ENCODE results near the gene CCM2. TPM values are rescaled to one million over a fixed set of nuclear protein-coding genes. Genes with fewer than 3 reads are reported as not detected.

The CCM2 gene
- polyA plus RNA-seq, 1 donor from 2014 or later: 25.8 TPM

DNA sequence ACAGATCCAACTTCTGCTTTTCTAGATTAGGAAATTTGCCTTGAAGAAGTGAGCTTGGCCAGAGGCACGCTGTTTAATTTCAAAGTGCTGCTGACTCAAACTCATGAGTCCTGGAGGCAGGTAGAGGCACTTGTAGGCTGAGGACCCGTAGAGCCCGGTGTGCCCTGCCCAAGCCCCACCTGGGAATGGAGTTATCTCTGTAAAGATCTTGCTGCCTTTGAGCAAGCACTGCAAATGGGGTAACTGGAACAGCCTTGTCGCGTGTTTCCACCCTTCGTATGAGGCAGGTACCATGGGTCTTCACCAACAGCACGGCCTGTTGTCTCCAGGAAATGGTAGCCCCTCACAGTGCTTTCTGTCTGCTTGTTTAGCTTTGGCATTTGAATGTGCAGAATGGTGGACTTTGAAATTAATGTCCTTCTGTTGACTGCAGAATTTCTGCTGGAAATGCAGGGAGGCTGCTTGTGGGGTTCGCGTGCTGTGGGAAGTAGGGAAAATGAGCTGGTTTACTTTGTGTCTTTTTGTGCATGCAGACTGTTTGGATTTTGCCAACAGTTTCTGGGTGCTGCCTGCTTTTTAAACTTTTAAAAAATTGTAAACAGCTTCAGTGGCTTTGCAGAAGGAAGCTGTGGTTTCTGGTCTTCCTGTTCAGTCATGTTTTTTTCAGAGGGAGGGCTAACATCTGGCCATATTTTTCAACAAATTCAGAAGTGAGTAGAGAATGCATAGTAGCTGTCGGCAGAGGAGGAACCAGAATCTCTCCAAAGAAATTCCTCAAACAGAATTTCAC lies 27.2 kb downstream of the CCM2 start:
- no peak overlapping the region for H3K4me2 ChIP-seq (ENCODE audit: low read length)
- no peak overlapping the region for H2AFZ ChIP-seq (ENCODE audit: low read depth, low read length)
- no peaks in the 10 kb centered on the region for H4K20me1 ChIP-seq (ENCODE audit: insufficient read depth)
- no peaks in the 10 kb centered on the region for H3K27me3 ChIP-seq (ENCODE audit: insufficient read depth, low read depth, low read length)
- TF ChIP-seq EP300 (conservative IDR thresholded peaks at IDR 0.05; ENCODE audit: poor library complexity, severe bottlenecking) (no peak), RAD21 (conservative IDR thresholded peaks at IDR 0.05) (no peak), POLR2AphosphoS5 (IDR thresholded peaks at IDR 0.05) (no peak), MXI1 (conservative IDR thresholded peaks at IDR 0.05; ENCODE audit: poor library complexity, severe bottlenecking) (no peak)
- TF ChIP-seq, protein P1, sequence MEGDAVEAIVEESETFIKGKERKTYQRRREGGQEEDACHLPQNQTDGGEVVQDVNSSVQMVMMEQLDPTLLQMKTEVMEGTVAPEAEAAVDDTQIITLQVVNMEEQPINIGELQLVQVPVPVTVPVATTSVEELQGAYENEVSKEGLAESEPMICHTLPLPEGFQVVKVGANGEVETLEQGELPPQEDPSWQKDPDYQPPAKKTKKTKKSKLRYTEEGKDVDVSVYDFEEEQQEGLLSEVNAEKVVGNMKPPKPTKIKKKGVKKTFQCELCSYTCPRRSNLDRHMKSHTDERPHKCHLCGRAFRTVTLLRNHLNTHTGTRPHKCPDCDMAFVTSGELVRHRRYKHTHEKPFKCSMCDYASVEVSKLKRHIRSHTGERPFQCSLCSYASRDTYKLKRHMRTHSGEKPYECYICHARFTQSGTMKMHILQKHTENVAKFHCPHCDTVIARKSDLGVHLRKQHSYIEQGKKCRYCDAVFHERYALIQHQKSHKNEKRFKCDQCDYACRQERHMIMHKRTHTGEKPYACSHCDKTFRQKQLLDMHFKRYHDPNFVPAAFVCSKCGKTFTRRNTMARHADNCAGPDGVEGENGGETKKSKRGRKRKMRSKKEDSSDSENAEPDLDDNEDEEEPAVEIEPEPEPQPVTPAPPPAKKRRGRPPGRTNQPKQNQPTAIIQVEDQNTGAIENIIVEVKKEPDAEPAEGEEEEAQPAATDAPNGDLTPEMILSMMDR (IDR thresholded peaks at IDR 0.05; ENCODE audit: poor library complexity, severe bottlenecking): no peak
- H3K36me3 ChIP-seq (ENCODE audit: insufficient read depth, low read length): no peaks in the 10 kb centered on the region
- no peak overlapping the region for H3K9ac ChIP-seq (ENCODE audit: low read length)
- no peaks in the 10 kb centered on the region for H3K9me2 ChIP-seq (ENCODE audit: insufficient read depth, low read length)
- H3K9me3 ChIP-seq (ENCODE audit: low read length): no peaks in the 10 kb centered on the region
- H3K79me2 ChIP-seq (replicated peaks; ENCODE audit: insufficient read depth, low read length): peaks cover 2% of the 10 kb centered on the region
- no peak overlapping the region for H3K4me3 ChIP-seq (ENCODE audit: low read length)
- H3K27ac ChIP-seq (ENCODE audit: low read length): no peak overlapping the region
- H3F3A ChIP-seq (ENCODE audit: insufficient read depth, low read length, poor library complexity, severe bottlenecking): no peaks in the 10 kb centered on the region

DNA sequence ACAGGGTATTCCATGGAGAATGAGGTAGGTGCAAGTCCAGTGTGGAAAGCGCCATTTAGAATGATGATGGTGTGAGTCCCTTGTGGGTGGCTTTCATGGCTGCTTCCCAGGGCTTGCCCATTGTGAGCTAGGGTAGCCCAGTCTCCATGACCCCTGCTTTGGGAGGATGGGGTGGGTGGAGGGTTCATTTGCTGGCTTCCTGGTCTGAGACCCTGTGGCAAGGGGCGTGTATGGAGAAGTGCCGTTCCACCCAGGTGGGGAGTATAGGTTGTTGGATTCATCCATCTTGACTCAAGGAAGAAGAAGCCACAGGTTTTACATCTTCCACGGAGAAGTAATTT lies 27.7 kb downstream of the CCM2 start:
- H3K27ac ChIP-seq (ENCODE audit: low read length): no peak overlapping the region
- no peak overlapping the region for H3K4me3 ChIP-seq (ENCODE audit: low read length)
- no peaks in the 10 kb centered on the region for H3K9me2 ChIP-seq (ENCODE audit: insufficient read depth, low read length)
- H3K27me3 ChIP-seq (ENCODE audit: insufficient read depth, low read depth, low read length): no peaks in the 10 kb centered on the region
- H3F3A ChIP-seq (ENCODE audit: insufficient read depth, low read length, poor library complexity, severe bottlenecking): no peaks in the 10 kb centered on the region
- no peak for TF ChIP-seq SMC3 (conservative IDR thresholded peaks at IDR 0.05; ENCODE audit: poor library complexity)
- TF ChIP-seq MXI1 (conservative IDR thresholded peaks at IDR 0.05; ENCODE audit: poor library complexity, severe bottlenecking): no peak
- no peak for TF ChIP-seq EZH2 (IDR thresholded peaks at IDR 0.05; ENCODE audit: borderline replicate concordance, insufficient read depth, low read length, poor library complexity, severe bottlenecking)
- TF ChIP-seq, protein P1 (IDR thresholded peaks at IDR 0.05; ENCODE audit: poor library complexity, severe bottlenecking): no peak
- TF ChIP-seq, protein P2, sequence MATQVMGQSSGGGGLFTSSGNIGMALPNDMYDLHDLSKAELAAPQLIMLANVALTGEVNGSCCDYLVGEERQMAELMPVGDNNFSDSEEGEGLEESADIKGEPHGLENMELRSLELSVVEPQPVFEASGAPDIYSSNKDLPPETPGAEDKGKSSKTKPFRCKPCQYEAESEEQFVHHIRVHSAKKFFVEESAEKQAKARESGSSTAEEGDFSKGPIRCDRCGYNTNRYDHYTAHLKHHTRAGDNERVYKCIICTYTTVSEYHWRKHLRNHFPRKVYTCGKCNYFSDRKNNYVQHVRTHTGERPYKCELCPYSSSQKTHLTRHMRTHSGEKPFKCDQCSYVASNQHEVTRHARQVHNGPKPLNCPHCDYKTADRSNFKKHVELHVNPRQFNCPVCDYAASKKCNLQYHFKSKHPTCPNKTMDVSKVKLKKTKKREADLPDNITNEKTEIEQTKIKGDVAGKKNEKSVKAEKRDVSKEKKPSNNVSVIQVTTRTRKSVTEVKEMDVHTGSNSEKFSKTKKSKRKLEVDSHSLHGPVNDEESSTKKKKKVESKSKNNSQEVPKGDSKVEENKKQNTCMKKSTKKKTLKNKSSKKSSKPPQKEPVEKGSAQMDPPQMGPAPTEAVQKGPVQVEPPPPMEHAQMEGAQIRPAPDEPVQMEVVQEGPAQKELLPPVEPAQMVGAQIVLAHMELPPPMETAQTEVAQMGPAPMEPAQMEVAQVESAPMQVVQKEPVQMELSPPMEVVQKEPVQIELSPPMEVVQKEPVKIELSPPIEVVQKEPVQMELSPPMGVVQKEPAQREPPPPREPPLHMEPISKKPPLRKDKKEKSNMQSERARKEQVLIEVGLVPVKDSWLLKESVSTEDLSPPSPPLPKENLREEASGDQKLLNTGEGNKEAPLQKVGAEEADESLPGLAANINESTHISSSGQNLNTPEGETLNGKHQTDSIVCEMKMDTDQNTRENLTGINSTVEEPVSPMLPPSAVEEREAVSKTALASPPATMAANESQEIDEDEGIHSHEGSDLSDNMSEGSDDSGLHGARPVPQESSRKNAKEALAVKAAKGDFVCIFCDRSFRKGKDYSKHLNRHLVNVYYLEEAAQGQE (IDR thresholded peaks at IDR 0.05; ENCODE audit: borderline replicate concordance): no peak
- TF ChIP-seq RAD21 (conservative IDR thresholded peaks at IDR 0.05): no peak
- H3K36me3 ChIP-seq (ENCODE audit: insufficient read depth, low read length): no peaks in the 10 kb centered on the region
- no peak overlapping the region for H3K9ac ChIP-seq (ENCODE audit: low read length)
- no peaks in the 10 kb centered on the region for H4K20me1 ChIP-seq (ENCODE audit: insufficient read depth)
- H3K4me2 ChIP-seq (ENCODE audit: low read length): no peak overlapping the region
- H3K79me2 ChIP-seq (replicated peaks; ENCODE audit: insufficient read depth, low read length): peaks cover 2% of the 10 kb centered on the region
- no peak overlapping the region for H2AFZ ChIP-seq (ENCODE audit: low read depth, low read length)
- no peaks in the 10 kb centered on the region for H3K9me3 ChIP-seq (ENCODE audit: low read length)
